ENCODE data around the gene ETV5. TPM values are rescaled to one million over a fixed set of nuclear protein-coding genes. Genes with fewer than 3 reads are reported as not detected.

ETV5 gene
- total RNA-seq, 1 donor from 2014 or later, result 61.0 TPM

- Mint-ChIP-seq H3K9me3 (peaks cover 4% of the 10 kb centered on the region), H3K4me1 (peaks cover 27% of the 10 kb centered on the region), H3K27ac (ENCODE audit: unreplicated experiment) (no peak overlapping the region), H3K4me3 (no peak overlapping the region), H3K27me3 (ENCODE audit: low read depth) (peaks cover 3% of the 10 kb centered on the region), H3K36me3 (ENCODE audit: low read depth) (no peaks in the 10 kb centered on the region)
- no peak for DNase-seq (ENCODE audit: low read depth, low spot score)
- no peak for TF ChIP-seq CTCF (conservative IDR thresholded peaks at IDR 0.05)
These were observed 20.3 kb upstream of the ETV5 start for GRCh38 chr3:186129206-186129605.

GRCh38 chr3:186128158-186128557 lies 19.3 kb upstream of the ETV5 start:
- Mint-ChIP-seq H3K4me1 (peaks cover 22% of the 10 kb centered on the region), H3K36me3 (ENCODE audit: low read depth) (no peaks in the 10 kb centered on the region)

GRCh38 chr3:186127463-186127862 lies 18.6 kb upstream of the ETV5 start:
- no peak for TF ChIP-seq CTCF (conservative IDR thresholded peaks at IDR 0.05)
- no peak overlapping the region for H3K4me3 Mint-ChIP-seq
- no peak for DNase-seq (ENCODE audit: low read depth, low spot score)
- H3K36me3 Mint-ChIP-seq (ENCODE audit: low read depth), result no peaks in the 10 kb centered on the region
- peaks cover 27% of the 10 kb centered on the region for H3K4me1 Mint-ChIP-seq
- H3K27ac Mint-ChIP-seq (ENCODE audit: unreplicated experiment), result no peak overlapping the region
- H3K9me3 Mint-ChIP-seq, result peaks cover 4% of the 10 kb centered on the region
- peaks cover 3% of the 10 kb centered on the region for H3K27me3 Mint-ChIP-seq (ENCODE audit: low read depth)

More at GRCh38 chr3:186128158-186128557, 19.3 kb upstream of the ETV5 start:
- no peak for TF ChIP-seq CTCF (conservative IDR thresholded peaks at IDR 0.05)
- no peak for DNase-seq (ENCODE audit: low read depth, low spot score)
- Mint-ChIP-seq H3K4me3 (no peak overlapping the region), H3K9me3 (peaks cover 4% of the 10 kb centered on the region), H3K27me3 (ENCODE audit: low read depth) (peaks cover 3% of the 10 kb centered on the region), H3K27ac (ENCODE audit: unreplicated experiment) (no peak overlapping the region)

- Mint-ChIP-seq H3K27ac (ENCODE audit: unreplicated experiment) (no peak overlapping the region), H3K4me1 (peaks cover 17% of the 10 kb centered on the region), H3K36me3 (ENCODE audit: low read depth) (no peaks in the 10 kb centered on the region), H3K9me3 (peaks cover 4% of the 10 kb centered on the region), H3K27me3 (ENCODE audit: low read depth) (peaks cover 9% of the 10 kb centered on the region), H3K4me3 (no peak overlapping the region)
- DNase-seq (ENCODE audit: low read depth, low spot score), result no peak
- no peak for TF ChIP-seq CTCF (conservative IDR thresholded peaks at IDR 0.05)
These were observed 16.2 kb upstream of the ETV5 start for GRCh38 chr3:186125118-186125517.

- H3K4me3 Mint-ChIP-seq, result no peak overlapping the region
- H3K27me3 Mint-ChIP-seq (ENCODE audit: low read depth), result peaks cover 6% of the 10 kb centered on the region
- no peaks in the 10 kb centered on the region for H3K36me3 Mint-ChIP-seq (ENCODE audit: low read depth)
- no peak for TF ChIP-seq CTCF (conservative IDR thresholded peaks at IDR 0.05)
- peaks cover 4% of the 10 kb centered on the region for H3K9me3 Mint-ChIP-seq
- DNase-seq (ENCODE audit: low read depth, low spot score), result no peak
- H3K4me1 Mint-ChIP-seq, result peaks cover 17% of the 10 kb centered on the region
- no peak overlapping the region for H3K27ac Mint-ChIP-seq (ENCODE audit: unreplicated experiment)
These were observed 15.7 kb upstream of the ETV5 start for GRCh38 chr3:186124592-186124991.

GRCh38 chr3:186123012-186123411 lies 14.1 kb upstream of the ETV5 start:
- H3K27ac Mint-ChIP-seq (ENCODE audit: unreplicated experiment), result no peak overlapping the region
- H3K27me3 Mint-ChIP-seq (ENCODE audit: low read depth), result peaks cover 6% of the 10 kb centered on the region
- peaks cover 4% of the 10 kb centered on the region for H3K9me3 Mint-ChIP-seq
- TF ChIP-seq CTCF (conservative IDR thresholded peaks at IDR 0.05), result no peak
- peaks cover 17% of the 10 kb centered on the region for H3K4me1 Mint-ChIP-seq
- H3K36me3 Mint-ChIP-seq (ENCODE audit: low read depth), result no peaks in the 10 kb centered on the region
- DNase-seq (ENCODE audit: low read depth, low spot score), result no peak
- no peak overlapping the region for H3K4me3 Mint-ChIP-seq
